ENCODE measurements around the gene UVRAG. TPM values are rescaled to one million over a fixed set of nuclear protein-coding genes. Genes with fewer than 3 reads are reported as not detected.
A peak's percentile ranks its signal among the peaks of the same experiment; 100 is the strongest.

Gene UVRAG
- total RNA-seq, 3 donors from 2014 or later (not counting 1 experiment from before 2014, with no cell fraction given) = 39.9 to 52.5 (median 41.4) TPM

DNA sequence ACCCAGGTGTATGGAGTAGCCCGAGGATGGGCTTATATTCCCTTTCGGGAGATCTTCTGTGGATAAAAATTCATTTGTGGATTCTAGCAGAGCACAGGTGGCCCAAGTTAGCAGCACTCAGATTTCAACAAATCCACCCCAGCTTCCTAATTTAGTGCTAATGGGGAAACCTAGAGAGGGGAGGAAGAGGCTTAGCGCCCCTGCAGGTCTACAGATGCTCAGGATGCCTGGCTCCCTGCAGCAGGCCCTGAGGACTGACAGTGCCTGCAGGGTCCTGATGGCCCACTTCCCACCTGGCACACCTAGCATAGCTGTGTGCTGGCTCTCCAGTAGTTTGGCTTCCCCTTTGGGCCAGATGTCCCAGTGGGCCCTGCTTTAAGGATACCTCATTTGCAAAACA, 40.0 kb upstream of the UVRAG start:
- TF ChIP-seq, protein P1, sequence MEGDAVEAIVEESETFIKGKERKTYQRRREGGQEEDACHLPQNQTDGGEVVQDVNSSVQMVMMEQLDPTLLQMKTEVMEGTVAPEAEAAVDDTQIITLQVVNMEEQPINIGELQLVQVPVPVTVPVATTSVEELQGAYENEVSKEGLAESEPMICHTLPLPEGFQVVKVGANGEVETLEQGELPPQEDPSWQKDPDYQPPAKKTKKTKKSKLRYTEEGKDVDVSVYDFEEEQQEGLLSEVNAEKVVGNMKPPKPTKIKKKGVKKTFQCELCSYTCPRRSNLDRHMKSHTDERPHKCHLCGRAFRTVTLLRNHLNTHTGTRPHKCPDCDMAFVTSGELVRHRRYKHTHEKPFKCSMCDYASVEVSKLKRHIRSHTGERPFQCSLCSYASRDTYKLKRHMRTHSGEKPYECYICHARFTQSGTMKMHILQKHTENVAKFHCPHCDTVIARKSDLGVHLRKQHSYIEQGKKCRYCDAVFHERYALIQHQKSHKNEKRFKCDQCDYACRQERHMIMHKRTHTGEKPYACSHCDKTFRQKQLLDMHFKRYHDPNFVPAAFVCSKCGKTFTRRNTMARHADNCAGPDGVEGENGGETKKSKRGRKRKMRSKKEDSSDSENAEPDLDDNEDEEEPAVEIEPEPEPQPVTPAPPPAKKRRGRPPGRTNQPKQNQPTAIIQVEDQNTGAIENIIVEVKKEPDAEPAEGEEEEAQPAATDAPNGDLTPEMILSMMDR (IDR thresholded peaks at IDR 0.05) = no peak

DNA sequence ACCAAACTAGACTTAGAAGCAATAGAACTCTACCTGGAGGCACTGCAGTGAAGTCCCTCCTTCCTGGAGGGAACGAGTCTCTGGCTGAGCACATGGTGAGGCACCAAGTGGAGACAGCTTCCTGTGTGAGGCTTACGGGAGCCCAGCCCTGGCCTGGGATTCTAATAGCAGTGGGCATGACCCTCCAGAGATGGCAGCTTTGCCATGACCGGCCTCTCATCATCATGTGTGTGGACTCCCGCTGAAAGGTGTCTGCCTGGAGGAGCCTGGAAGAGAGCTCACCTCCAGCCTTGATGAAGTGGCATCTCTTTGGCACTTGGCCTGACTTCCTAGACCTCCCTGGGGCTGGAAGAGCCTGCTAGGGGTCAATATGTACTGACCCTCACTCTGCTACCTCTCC, 38.5 kb upstream of the UVRAG start:
- 88% methylated on average over 4 of the region's 4 CpGs for WGBS (ENCODE audit: insufficient coverage)
- no peaks in the 10 kb centered on the region for H3K9me3 ChIP-seq (ENCODE audit: control insufficient read depth, insufficient read depth, low read length)
- H3K4me1 Mint-ChIP-seq = peaks cover 18 to 35% of the 10 kb centered on the region in 2 donors
- H3K4me3 Mint-ChIP-seq = no peak overlapping the region
- no peak for ATAC-seq
- no peak overlapping the region for H3K4me3 ChIP-seq (ENCODE audit: low read length)
- H3K9me3 Mint-ChIP-seq = no peaks in the 10 kb centered on the region
- no peak overlapping the region for H3K27ac ChIP-seq (ENCODE audit: low read length)
- no peak for DNase-seq
- TF ChIP-seq, protein P1 (IDR thresholded peaks at IDR 0.05) = no peak
- intact Hi-C loops (cut with micrococcal nuclease) = no loop called here
- peaks cover 41% of the 10 kb centered on the region for H3K4me1 ChIP-seq (ENCODE audit: control insufficient read depth, insufficient read depth, low read length)
- H3K36me3 Mint-ChIP-seq = no peaks in the 10 kb centered on the region
- H3K27me3 ChIP-seq (ENCODE audit: control insufficient read depth, insufficient read depth, low read length) = no peaks in the 10 kb centered on the region
- peaks cover 0 to 5% of the 10 kb centered on the region in 2 donors for H3K27me3 Mint-ChIP-seq (ENCODE audit: low read depth in 2 of 2)
- H3K36me3 ChIP-seq (ENCODE audit: control insufficient read depth, insufficient read depth, low read length) = no peaks in the 10 kb centered on the region
- H3K27ac Mint-ChIP-seq = peak overlapping the region in 1 of 2 donors; percentile 49

More for the DNA sequence above, 40.0 kb upstream of the UVRAG start:
- Histone ChIP-seq H3K9me3 (ENCODE audit: control insufficient read depth, insufficient read depth, low read length) (no peaks in the 10 kb centered on the region), H3K4me3 (ENCODE audit: low read length) (no peak overlapping the region), H3K27ac (ENCODE audit: low read length) (no peak overlapping the region), H3K4me1 (ENCODE audit: control insufficient read depth, insufficient read depth, low read length) (peaks cover 40% of the 10 kb centered on the region), H3K27me3 (ENCODE audit: control insufficient read depth, insufficient read depth, low read length) (no peaks in the 10 kb centered on the region), H3K36me3 (ENCODE audit: control insufficient read depth, insufficient read depth, low read length) (no peaks in the 10 kb centered on the region)
- H3K9me3 Mint-ChIP-seq = no peaks in the 10 kb centered on the region
- 90% methylated on average over 3 of the region's 3 CpGs for WGBS (ENCODE audit: insufficient coverage)
- DNase-seq (no peak), ATAC-seq (no peak)
- peaks cover 21 to 32% of the 10 kb centered on the region in 2 donors for H3K4me1 Mint-ChIP-seq
- no peaks in the 10 kb centered on the region for H3K36me3 Mint-ChIP-seq
- no peak overlapping the region for H3K4me3 Mint-ChIP-seq
- intact Hi-C loops (cut with micrococcal nuclease) = no loop called here
- H3K27me3 Mint-ChIP-seq (ENCODE audit: low read depth in 2 of 2) = peaks cover 13 to 15% of the 10 kb centered on the region in 2 donors
- H3K27ac Mint-ChIP-seq = no peak overlapping the region

DNA sequence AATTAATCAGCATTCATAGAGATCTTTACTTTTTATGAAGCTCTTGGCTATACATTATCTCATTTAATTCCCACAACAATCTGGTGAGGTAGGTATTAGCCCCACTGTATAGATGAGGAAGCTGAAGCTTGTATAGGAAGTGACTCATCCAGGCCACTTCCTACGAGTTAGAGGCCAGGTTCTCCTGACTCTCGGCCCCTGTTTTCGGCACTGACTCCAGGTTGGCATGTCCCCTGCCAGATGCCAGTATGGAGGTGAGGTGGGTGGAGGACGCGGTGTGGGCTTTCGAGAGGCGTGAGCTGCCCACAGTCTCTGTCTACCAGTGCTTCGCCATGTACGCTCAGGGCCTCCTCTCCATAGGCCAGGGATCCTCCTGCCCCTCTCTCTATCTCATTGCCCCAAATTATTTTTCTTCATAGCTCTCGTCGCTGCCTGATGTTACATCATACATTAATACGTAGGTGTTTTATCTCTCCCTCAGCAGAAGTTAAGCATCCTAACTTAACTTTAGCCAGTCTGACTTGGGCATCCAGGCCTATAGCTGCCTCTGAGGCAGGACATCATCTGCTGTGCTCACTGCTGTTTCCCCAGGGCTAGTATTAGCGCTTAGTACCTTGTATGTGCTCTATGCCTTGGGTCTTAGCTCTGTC, 37.4 kb upstream of the UVRAG start:
- Mint-ChIP-seq H3K4me1 (peaks cover 18 to 35% of the 10 kb centered on the region in 2 donors), H3K9me3 (no peaks in the 10 kb centered on the region), H3K27me3 (ENCODE audit: low read depth in 2 of 2) (peaks cover 0 to under 1% of the 10 kb centered on the region in 2 donors), H3K4me3 (no peak overlapping the region), H3K27ac (peak overlapping the region in 1 of 2 donors; percentile 49), H3K36me3 (no peaks in the 10 kb centered on the region)
- no peak overlapping the region for H3K27ac ChIP-seq (ENCODE audit: low read length)
- no peaks in the 10 kb centered on the region for H3K27me3 ChIP-seq (ENCODE audit: control insufficient read depth, insufficient read depth, low read length)
- no peaks in the 10 kb centered on the region for H3K36me3 ChIP-seq (ENCODE audit: control insufficient read depth, insufficient read depth, low read length)
- H3K4me3 ChIP-seq (ENCODE audit: low read length) = no peak overlapping the region
- DNase-seq (no peak), ATAC-seq (peak; percentile 66 to 82 (median 70))
- peaks cover 36% of the 10 kb centered on the region for H3K4me1 ChIP-seq (ENCODE audit: control insufficient read depth, insufficient read depth, low read length)
- TF ChIP-seq, protein P1 (IDR thresholded peaks at IDR 0.05) = no peak
- H3K9me3 ChIP-seq (ENCODE audit: control insufficient read depth, insufficient read depth, low read length) = no peaks in the 10 kb centered on the region
- intact Hi-C loops (cut with micrococcal nuclease) = no loop called here
- 76% methylated on average over 13 of the region's 13 CpGs for WGBS (ENCODE audit: insufficient coverage)

DNA sequence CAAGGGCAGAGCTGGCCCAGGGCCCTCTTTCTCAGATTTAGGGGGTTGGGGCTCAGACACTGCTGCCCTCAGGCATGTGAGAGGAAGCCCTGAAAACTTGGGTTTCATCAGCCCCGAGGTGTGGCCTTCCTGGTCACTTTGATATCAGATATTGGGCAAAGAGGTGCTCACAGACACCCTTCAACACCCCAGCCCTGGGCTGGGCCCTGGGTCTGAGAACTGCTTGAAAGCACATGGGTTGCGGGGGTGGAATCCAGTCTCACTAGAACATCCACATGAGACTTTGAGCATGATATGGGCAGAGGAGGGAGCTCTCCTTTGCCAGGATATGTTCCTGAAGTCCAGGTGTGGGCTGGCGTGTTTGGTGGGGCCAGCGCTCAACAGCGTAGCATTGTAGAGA, 36.0 kb upstream of the UVRAG start:
- no peak overlapping the region for H3K27ac ChIP-seq (ENCODE audit: low read length)
- H3K4me1 Mint-ChIP-seq = peaks cover 18 to 30% of the 10 kb centered on the region in 2 donors
- H3K27ac Mint-ChIP-seq = no peak overlapping the region
- TF ChIP-seq, protein P1 (IDR thresholded peaks at IDR 0.05) = no peak
- no peaks in the 10 kb centered on the region for H3K36me3 ChIP-seq (ENCODE audit: control insufficient read depth, insufficient read depth, low read length)
- DNase-seq (no peak), ATAC-seq (no peak)
- H3K4me1 ChIP-seq (ENCODE audit: control insufficient read depth, insufficient read depth, low read length) = peaks cover 22% of the 10 kb centered on the region
- no peaks in the 10 kb centered on the region for H3K9me3 ChIP-seq (ENCODE audit: control insufficient read depth, insufficient read depth, low read length)
- H3K27me3 Mint-ChIP-seq (ENCODE audit: low read depth in 2 of 2) = no peaks in the 10 kb centered on the region
- H3K9me3 Mint-ChIP-seq = no peaks in the 10 kb centered on the region
- H3K36me3 Mint-ChIP-seq = no peaks in the 10 kb centered on the region
- no peaks in the 10 kb centered on the region for H3K27me3 ChIP-seq (ENCODE audit: control insufficient read depth, insufficient read depth, low read length)
- no peak overlapping the region for H3K4me3 ChIP-seq (ENCODE audit: low read length)
- H3K4me3 Mint-ChIP-seq = no peak overlapping the region
- intact Hi-C loops (cut with micrococcal nuclease) = no loop called here
- 85% methylated on average over 5 of the region's 5 CpGs for WGBS (ENCODE audit: insufficient coverage)

All from natural killer cell (primary cell).